HEK293 (cell line): Measurements from ENCODE around the gene ZNF714.

ENCODE experiments used
- CTCF ChIA-PET: fragments of 350-600 bp; formaldehyde crosslinking; extraction: SDS; loops from one replicate; lab custom pipeline; 2021; ENCODE audit warnings: antibody characterized with exemption; lab: Yijun Ruan, JAX
- POLR2A ChIA-PET: fragments of 300-600 bp; formaldehyde crosslinking; extraction: SDS; loops from one replicate; lab custom pipeline; 2020; ENCODE audit warnings: antibody characterized with exemption, inconsistent platforms; lab: Yijun Ruan, JAX
- H3K27ac ChIP-seq: fragments of 200-500 bp; sonication (Bioruptor generic); 2 replicates; pipeline ENCODE4 v1.5.1; 2014; ENCODE audit warnings: low read depth, low read length, control low read depth, inconsistent platforms; ENCODE audit errors: extremely low read depth
- H3K36me3 ChIP-seq, 2 experiments: fragments of 200-500 bp in 1 of 2; sonication (Bioruptor generic) in 1 of 2; 1 replicate in 1 of 2; 2 replicates in 1 of 2; pipeline ENCODE4 v1.5.1; 2014 to 2017; ENCODE audit warnings: inconsistent platforms in 2 of 2, low read length in 2 of 2; ENCODE audit not compliant: control insufficient read depth in 2 of 2, insufficient read depth in 1 of 2
- H3K4me1 ChIP-seq: fragments of 200-500 bp; sonication (Bioruptor generic); 2 replicates; pipeline ENCODE4 v1.5.1; 2014; ENCODE audit warnings: mild to moderate bottlenecking, low read length, inconsistent platforms; ENCODE audit not compliant: control insufficient read depth, insufficient read depth
- H3K4me3 ChIP-seq: 2 replicates; pipeline ENCODE4 v1.5.1; 2011; ENCODE audit warnings: low read depth, mild to moderate bottlenecking, control low read depth, low read length, moderate library complexity
- H3K9me3 ChIP-seq: fragments of 200-500 bp; sonication (Bioruptor generic); 2 replicates; pipeline ENCODE4 v1.5.1; 2014; ENCODE audit warnings: low read depth, low read length, inconsistent platforms; ENCODE audit not compliant: control insufficient read depth, insufficient read depth
- GLIS1 ChIP-seq: fragments of 450-650 bp; formaldehyde crosslinking; IDR thresholded peaks from 2 replicates; pipeline ENCODE4 v1.5.1; 2016; ENCODE audit warnings: missing biosample characterization, missing genetic modification characterization
- KLF17 ChIP-seq: fragments of 450-650 bp; formaldehyde crosslinking; IDR thresholded peaks from 2 replicates; pipeline ENCODE4 v1.5.1; 2016; ENCODE audit warnings: missing biosample characterization, missing genetic modification characterization
- SCRT1 ChIP-seq: fragments of 450-650 bp; formaldehyde crosslinking; IDR thresholded peaks from 2 replicates; pipeline ENCODE4 v1.5.1; 2016; ENCODE audit warnings: missing biosample characterization, missing genetic modification characterization, borderline replicate concordance
- TRIM28 ChIP-seq: IDR thresholded peaks from 2 replicates; pipeline ENCODE4 v1.6.1; 2011; ENCODE audit warnings: low read length, control low read depth, borderline replicate concordance
- ZBTB44 ChIP-seq: fragments of 450-650 bp; IDR thresholded peaks from 2 replicates; pipeline ENCODE4 v1.5.1; 2018; ENCODE audit warnings: missing biosample characterization, mild to moderate bottlenecking, missing genetic modification characterization
- ZNF155 ChIP-seq: fragments of 450-650 bp; formaldehyde crosslinking; IDR thresholded peaks from 2 replicates; pipeline ENCODE4 v1.5.1; 2016; ENCODE audit warnings: missing biosample characterization, missing genetic modification characterization
- ZNF530 ChIP-seq: fragments of 450-650 bp; formaldehyde crosslinking; IDR thresholded peaks from 2 replicates; pipeline ENCODE4 v1.5.1; 2016; ENCODE audit warnings: low read depth, missing biosample characterization, missing genetic modification characterization
- ZNF658 ChIP-seq: fragments of 450-650 bp; formaldehyde crosslinking; IDR thresholded peaks from 2 replicates; pipeline ENCODE4; 2016; ENCODE audit warnings: missing biosample characterization, missing genetic modification characterization
- ZNF791 ChIP-seq: fragments of 450-650 bp; formaldehyde crosslinking; IDR thresholded peaks from 2 replicates; pipeline ENCODE4 v1.5.1; 2016; ENCODE audit warnings: missing biosample characterization, missing genetic modification characterization

ZNF714 gene

DNA sequence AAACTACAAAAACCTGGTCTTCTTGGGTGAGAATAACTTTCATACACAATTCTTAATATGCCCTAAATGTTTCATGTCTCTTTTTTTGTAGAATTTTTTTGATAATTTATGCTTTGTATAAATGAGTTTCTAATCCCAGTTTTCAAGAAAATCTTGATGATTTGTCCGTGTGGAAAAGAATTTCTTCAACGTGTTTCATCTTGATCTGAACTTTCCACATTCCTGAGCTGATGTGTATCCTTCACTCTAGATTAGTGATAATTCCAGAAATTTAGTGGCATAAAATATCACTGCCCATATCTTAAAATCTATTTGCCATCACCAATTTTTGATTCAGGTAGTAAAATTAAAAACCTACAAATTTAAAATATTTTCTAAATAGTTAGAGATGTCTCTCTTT is 84.4 kb downstream of the ZNF714 start:
- Histone ChIP-seq H3K27ac (no peak overlapping the region), H3K36me3 (peaks cover 51 to 63% of the 10 kb centered on the region in 2 experiments)
- no peak for TF ChIP-seq ZNF658 (tag by site-specific recombination)
- no peak for TF ChIP-seq GLIS1 (tag by site-specific recombination)
- no peak for TF ChIP-seq ZNF530 (tag by site-specific recombination)
- no peak for TF ChIP-seq TRIM28
- no peak for TF ChIP-seq ZNF791 (tag by site-specific recombination)
- TF ChIP-seq ZNF155 (tag by site-specific recombination): no peak
- TF ChIP-seq SCRT1 (tag by site-specific recombination): no peak
- TF ChIP-seq ZBTB44 (tag by site-specific recombination): no peak
- no peak for TF ChIP-seq KLF17 (tag by site-specific recombination)
- TF ChIP-seq, all 188 proteins: peak for 0
- Histone ChIP-seq H3K9me3 (no peaks in the 10 kb centered on the region), H3K4me1 (no peaks in the 10 kb centered on the region), H3K4me3 (no peak overlapping the region)
- ChIA-PET POLR2A (no interaction called here), CTCF (no interaction called here)
